HG03103 (cell line): ENCODE measurements around the gene MRRF.
A peak's percentile ranks its signal among the peaks of the same experiment; 100 is the strongest.
"Not testable (repeated sequence)": the region's sequence is repeated elsewhere in the genome, so short reads cannot be mapped to it uniquely, and the experiment has no call there.

Experiments
- ATAC-seq: cut with Tn5 transposase; IDR thresholded peaks from one replicate; pipeline ENCODE4 v1.9.1; 2021; ENCODE audit warnings: low read depth; ENCODE audit not compliant: unreplicated experiment

MRRF gene

DNA sequence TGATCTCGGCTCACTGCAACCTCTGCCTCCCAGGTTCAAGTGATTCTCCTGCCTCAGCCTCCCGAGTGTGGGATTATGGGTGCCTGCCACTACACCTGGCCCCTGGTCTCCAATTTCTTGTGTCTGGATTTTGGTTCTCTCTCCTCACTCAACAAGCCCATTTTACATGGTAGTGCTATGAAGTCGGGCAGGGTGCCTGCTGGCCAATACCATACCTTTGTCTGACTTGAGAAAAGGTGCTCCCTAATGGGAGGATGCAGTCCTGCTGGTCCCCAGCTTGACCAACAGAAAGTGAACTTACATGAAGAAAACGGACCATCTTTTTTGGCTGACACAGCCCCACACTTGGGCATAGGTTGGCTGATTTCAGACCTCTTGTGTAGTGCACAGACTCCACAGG, 84.5 kb downstream of the MRRF start:
- no peak for ATAC-seq

DNA sequence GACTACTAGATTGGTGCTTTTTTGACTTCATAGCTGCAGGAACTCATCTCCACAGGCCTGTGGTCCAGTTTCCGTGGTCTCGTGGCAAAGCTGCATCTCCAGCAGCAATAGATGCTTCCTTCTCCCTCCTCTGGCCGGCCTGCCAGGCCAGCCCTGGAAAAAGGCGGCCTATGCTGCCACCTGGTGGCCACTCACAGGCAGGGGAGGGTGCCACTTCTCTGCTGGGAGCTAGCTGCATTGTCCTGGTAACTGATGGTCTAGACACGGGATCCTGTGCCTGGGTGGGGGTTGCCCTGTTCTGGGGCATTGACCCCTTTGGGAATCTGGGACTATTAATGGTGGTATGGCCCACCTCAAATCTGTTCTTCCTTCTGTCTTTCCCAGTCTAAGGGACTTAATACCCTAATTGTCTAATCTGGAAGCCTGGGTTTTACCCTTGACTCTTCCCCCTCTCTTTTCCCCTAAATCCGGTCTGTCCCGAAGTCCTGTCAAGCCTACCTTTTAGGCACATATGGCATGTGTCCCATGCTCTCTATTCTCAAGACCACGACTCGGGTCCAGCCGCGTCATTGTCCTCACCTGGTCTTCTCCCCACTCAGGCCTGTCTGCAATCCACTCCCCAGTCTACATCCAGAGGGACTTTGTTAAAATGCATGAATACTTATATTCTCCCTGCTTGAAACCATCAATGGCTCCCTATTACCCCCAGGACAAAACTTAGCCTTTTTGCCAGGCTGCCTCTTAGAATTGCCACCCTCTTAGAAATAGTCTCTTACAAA, 86.1 kb downstream of the MRRF start:
- ATAC-seq, result peak; percentile 83

GRCh38 chr9:122354536-122355199, 90.0 kb downstream of the MRRF start:
- ATAC-seq, result no peak

- no peak for ATAC-seq
These were observed 90.7 kb downstream of the MRRF start for GRCh38 chr9:122355336-122355875.

DNA sequence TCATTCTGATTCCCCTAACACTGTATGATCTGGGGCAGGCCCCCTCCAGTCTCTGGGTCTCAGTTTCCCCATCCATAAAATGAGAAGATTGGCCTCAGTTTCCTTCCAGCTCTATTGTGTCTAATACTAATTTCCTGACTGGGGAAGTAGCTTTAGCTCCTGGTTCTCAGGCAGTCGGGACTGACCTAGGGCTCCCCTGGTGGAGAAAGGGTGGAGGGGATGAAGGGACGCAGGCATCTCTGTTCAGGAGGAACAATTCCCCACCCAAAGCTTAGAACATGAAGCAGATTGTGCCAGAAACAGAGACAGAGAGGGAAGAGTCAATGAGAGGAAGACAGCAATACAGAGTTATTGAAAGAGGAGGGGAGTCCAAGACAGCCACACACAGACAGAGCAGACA, 91.9 kb downstream of the MRRF start:
- no peak for ATAC-seq

DNA sequence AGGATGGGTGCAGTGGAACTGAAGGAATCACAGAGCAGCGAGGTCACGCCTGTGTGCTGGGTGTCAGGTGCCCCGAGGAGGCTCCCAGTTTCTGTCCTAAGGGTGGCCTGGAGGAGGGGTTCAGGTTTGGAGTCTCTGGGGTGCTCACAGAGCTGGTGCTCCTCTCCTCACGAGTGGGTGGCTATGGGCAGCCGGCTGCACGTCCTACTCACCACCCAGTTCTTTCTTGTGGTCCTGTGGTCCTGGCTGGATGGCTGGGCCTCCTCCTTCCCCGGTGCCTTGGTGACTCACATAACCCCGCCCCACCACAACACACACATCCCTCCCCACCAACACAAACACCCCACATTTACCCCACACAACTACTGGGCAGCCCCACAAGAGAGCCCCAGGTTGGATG, 96.2 kb downstream of the MRRF start:
- no peak for ATAC-seq

DNA sequence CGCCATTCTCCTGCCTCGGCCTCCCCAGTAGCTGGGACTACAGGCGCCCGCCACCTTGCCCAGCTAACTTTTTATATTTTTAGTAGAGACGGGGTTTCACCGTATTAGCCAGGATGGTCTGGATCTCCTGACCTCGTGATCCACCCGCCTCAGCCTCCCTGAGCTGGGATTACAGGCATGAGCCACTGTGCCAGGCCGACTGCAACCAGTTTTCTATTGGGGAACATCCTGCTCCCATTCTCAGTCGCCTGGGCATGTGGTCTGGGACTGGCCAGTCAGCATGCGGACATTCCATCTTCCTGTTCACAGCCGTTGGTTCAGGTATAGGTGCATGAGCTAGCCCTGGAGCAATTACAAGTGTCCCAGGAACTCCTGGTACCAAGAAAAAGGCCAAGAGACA, 98.4 kb downstream of the MRRF start:
- not testable (repeated sequence) for ATAC-seq

- ATAC-seq, result no peak
These were observed 99.6 kb downstream of the MRRF start for GRCh38 chr9:122364117-122364782.

GRCh38 chr9:122364783-122365150, 100.1 kb downstream of the MRRF start:
- ATAC-seq, result no peak

DNA sequence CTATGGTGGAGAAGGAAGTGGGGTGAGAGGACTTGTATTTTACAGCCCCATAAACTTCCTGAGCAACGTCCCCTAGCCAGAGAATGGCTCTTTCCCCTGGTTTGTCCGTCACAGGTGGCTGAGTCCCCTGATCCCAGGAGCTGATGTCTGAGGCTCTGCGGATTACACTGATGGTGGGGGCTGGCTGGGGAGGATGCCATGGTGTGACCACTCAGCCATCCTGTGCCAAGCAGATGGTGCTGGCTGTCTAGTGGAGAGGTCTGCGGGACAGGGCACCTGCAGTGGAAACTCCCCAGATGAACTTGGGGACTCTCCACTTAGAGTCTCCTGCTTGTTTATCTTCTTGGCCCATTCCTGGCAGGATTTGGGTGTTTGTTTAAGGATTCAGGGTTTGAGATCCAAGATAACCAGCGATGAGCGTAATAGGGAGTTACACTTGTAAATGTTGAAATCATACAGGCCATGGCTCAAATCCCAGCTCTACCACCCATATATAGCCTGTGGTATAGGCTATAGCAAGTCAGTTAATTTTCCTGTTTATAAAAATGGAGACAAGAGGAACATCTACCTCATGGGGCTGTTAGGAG, 101.5 kb downstream of the MRRF start:
- no peak for ATAC-seq

DNA sequence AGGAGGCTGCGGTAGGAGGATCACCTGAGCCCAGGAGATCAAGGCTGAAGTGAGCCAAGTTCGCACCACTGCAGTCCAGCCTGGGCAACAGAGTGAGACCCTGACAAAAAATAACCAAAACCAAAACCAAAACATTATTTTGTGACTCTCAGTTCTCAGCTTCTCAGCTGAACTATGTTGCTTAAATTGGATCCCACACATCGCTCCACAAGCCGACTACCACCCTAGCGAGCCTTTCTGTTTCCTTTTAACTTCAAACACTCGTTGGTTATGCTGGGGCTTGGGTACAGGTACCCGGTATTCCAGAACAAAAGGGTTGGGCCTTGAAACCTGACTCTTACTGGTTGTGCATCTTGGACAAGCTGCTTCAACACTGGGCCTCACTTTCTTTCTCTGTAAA, 102.4 kb downstream of the MRRF start:
- no peak for ATAC-seq

DNA sequence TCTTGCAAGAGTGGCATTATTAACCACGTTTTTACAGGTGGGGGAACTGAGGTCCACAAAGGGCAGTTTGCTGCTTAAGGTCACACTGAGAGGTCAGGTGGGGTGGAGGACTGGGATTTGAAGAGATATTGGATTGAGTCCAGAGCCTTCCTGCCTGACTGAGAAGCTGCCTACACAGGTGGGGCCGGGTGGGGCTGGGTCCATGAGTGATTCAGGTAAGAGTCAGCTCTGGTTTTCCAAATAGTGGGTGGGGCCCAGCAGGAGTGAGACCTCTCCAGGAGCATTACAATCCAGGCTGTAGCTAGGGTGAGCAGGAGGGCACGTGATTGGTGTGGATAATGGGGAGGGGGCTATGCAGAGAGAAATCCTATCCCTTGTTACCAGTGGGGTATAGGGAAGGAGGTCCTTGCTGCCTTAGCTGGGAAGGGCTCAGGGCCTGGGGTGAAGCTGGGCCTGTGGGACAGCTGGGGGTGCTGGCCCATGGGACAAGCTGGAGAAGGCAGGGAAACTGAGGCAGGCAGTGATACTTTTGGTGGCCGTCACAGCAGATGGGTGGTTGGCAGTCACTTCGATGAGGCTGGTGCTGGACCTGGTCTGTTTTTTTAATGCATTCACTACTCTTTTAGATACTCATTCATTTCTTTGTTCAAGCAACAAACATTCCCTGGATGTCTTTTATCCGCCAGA, 103.2 kb downstream of the MRRF start:
- no peak for ATAC-seq

GRCh38 chr9:122368642-122369041, 104.0 kb downstream of the MRRF start:
- ATAC-seq, result no peak

GRCh38 chr9:122370303-122370702, 105.6 kb downstream of the MRRF start:
- peak; percentile 38 for ATAC-seq

DNA sequence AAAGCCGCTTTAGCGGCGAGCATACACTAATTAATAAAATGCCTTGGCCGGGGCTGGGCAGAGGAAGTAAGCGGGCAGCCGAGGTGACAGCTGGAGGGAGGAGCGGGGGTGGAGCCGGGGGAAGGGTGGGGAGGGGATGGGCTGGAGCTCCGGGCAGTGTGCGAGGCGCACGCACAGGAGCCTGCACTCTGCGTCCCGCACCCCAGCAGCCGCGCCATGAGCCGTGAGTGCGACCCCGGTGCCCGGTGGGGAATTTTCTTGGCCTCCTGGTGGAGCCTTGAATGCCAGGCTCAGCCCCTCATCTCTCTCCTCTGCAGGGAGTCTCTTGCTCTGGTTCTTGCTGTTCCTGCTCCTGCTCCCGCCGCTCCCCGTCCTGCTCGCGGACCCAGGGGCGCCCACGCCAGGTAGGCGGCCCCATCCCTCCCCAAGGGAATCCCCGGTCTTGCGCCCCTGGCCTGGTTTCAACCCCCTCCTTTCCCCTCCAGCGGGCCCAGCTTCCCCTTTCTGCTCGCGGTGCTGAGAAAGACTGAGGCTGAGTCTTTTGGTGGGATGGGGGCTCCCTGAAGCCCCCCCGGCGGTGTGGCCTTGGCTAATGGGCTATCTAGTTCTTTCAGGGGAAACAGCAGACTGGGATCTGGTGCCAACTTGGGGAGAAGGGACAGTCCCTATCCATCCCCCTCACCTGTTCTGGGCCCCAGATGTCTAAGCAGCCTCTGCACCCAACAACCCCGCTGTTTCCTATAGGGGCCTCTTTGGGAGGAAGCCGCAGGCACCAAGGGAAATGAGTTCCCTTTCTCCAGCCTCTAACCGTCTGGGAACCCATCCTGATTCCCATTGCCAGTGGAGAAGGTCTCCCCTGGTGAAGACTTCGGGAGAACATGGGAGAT, 106.4 kb downstream of the MRRF start, which contains the start of gene PTGS1:
Gene PTGS1, plus strand, starts transcription at position 156 of the 887 bp plus-strand sequence. Its CDS starts 61 bp downstream, at position 217.
- peak; percentile 43 for ATAC-seq

- no peak for ATAC-seq
These were observed 107.2 kb downstream of the MRRF start for GRCh38 chr9:122371846-122372245.

GRCh38 chr9:122372856-122373845, 108.5 kb downstream of the MRRF start:
- ATAC-seq, result no peak

GRCh38 chr9:122374885-122375420, 110.3 kb downstream of the MRRF start:
- no peak for ATAC-seq
